Prostate gland (tissue), 2 donors: Measurements from ENCODE around the gene ZNF358. TPM values are rescaled to one million over a fixed set of nuclear protein-coding genes. Genes with fewer than 3 reads are reported as not detected.
"Not testable (repeated sequence)": the region's sequence is repeated elsewhere in the genome, so short reads cannot be mapped to it uniquely, and the experiment has no call there.

Experiments
- DNase-seq: peaks from one replicate; pipeline ENCODE4 v3.0.0-alpha.2; 2019; ENCODE audit warnings: low spot score
- H3K27ac ChIP-seq, 2 donors: fragments of 200-600 bp; sonication (generic); 2 replicates each; pipeline ENCODE4 v1.5.1; 2017 to 2019
- H3K27me3 ChIP-seq: fragments of 200-600 bp; sonication (generic); replicated peaks from 2 replicates; pipeline ENCODE4 v1.5.1; 2019; ENCODE audit not compliant: insufficient read depth
- H3K36me3 ChIP-seq, 2 donors: fragments of 200-600 bp; sonication (generic); 1 replicate in 1 of 2; 2 replicates in 1 of 2; pipeline versions ENCODE4 v1.5.1 to v1.8.1; 2017 to 2019
- H3K4me1 ChIP-seq: fragments of 200-600 bp; sonication (generic); replicated peaks from 2 replicates; pipeline ENCODE4 v1.5.1; 2019
- H3K4me3 ChIP-seq, 2 donors: fragments of 200-600 bp; sonication (generic); 2 replicates each; pipeline ENCODE4 v1.5.1; 2017 to 2019
- H3K9me3 ChIP-seq: fragments of 200-600 bp; sonication (generic); 2 replicates; pipeline ENCODE4 v1.5.1; 2017
- CTCF ChIP-seq, 4 experiments: fragments of 200-600 bp in 2 of 4; fragments of 450-650 bp in 2 of 4; sonication (generic) in 2 of 4; IDR thresholded peaks; 1 replicate in 3 of 4; 2 replicates in 1 of 4; pipeline ENCODE4 v1.5.1; 2016 to 2019; ENCODE audit warnings: antibody characterized with exemption in 4 of 4, mild to moderate bottlenecking in 2 of 4, moderate library complexity in 2 of 4
- POLR2A ChIP-seq: fragments of 450-650 bp; IDR thresholded peaks from one replicate; pipeline ENCODE4 v1.6.1; 2016; ENCODE audit warnings: antibody characterized with exemption, mild to moderate bottlenecking
- POLR2AphosphoS5 ChIP-seq: sonication (generic); formaldehyde crosslinking; IDR thresholded peaks from one replicate; pipeline ENCODE4 v1.6.1; 2017; ENCODE audit warnings: antibody characterized with exemption
- WGBS: methylation state at CpG from one replicate; pipeline ENCODE4 v1.1.5; 2018; 5-methylcytosine and 5-hydroxymethylcytosine counted together
- intact Hi-C: fragments of 100-400 bp; cut with DNase I; formaldehyde crosslinking; loops from one replicate; pipeline ENCODE4 v1.14.2; 2022
- total RNA-seq, 2 donors: library from RNA; depleted of rRNA; stranded (reverse); fragments of >200 nt; gene quantifications; one replicate each; pipeline ENCODE4 v1.1.0, GENCODE V29; 2016

The ZNF358 gene
- total RNA-seq, 2 donors from 2014 or later, result 104 to 116 TPM

- Histone ChIP-seq H3K9me3 (no peaks in the 10 kb centered on the region), H3K27me3 (no peaks in the 10 kb centered on the region), H3K36me3 (no peaks in the 10 kb centered on the region), H3K4me1 (no peaks in the 10 kb centered on the region), H3K27ac (peak overlapping the region; percentile 86 to 91), H3K4me3 (peak overlapping the region; percentile 85 to 93)
- under 1% methylated on average over 26 of the region's 27 CpGs for whole genome bisulfite sequencing
- intact Hi-C loops, result loop anchor here (5.0 to 10.0 kb wide), 3 partner anchors 47 to 393 kb away; partner anchors contain the start of genes CTXN1 and PEX11G
- TF ChIP-seq CTCF (IDR thresholded peaks at IDR 0.05), result peak in 1 of 4 experiments; percentile 6
- no peak for TF ChIP-seq POLR2A
- peak; percentile 36 for DNase-seq
Measured at GRCh38 chr19:7534531-7535046, 18.7 kb downstream of the ZNF358 start.

- no peaks in the 10 kb centered on the region for H3K36me3 ChIP-seq
- DNase-seq, result peak; percentile 96
- intact Hi-C loops, result loop anchor here (10.0 kb wide), 1 partner anchor 181 kb away; no protein-coding TSS in a partner anchor
- TF ChIP-seq POLR2A, result peak; percentile 64
- TF ChIP-seq CTCF (IDR thresholded peaks at IDR 0.05), result peak in 1 of 4 experiments; percentile 19
- peak; percentile 98 for TF ChIP-seq POLR2AphosphoS5
- no peaks in the 10 kb centered on the region for H3K4me1 ChIP-seq
- no peaks in the 10 kb centered on the region for H3K9me3 ChIP-seq
- peak within 1 kb of the TSS; percentile 85 to 93 for H3K4me3 ChIP-seq
- 1% methylated on average over 71 of the region's 76 CpGs for WGBS
- H3K27me3 ChIP-seq, result no peaks in the 10 kb centered on the region
- H3K27ac ChIP-seq, result peak within 1 kb of the TSS; percentile 86 to 91
Measured at GRCh38 chr19:7535047-7535997, 19.4 kb downstream of the ZNF358 start, which contains the start of gene PNPLA6. PNPLA6 (plus strand) TSS chr19:7535717; CDS start chr19:7535789, 72 bp downstream.

GRCh38 chr19:7535998-7536695 is 20.2 kb downstream of the ZNF358 start:
- H3K36me3 ChIP-seq, result no peaks in the 10 kb centered on the region
- no peaks in the 10 kb centered on the region for H3K4me1 ChIP-seq
- intact Hi-C loops, result loop anchor here (10.0 kb wide), 1 partner anchor 181 kb away; no protein-coding TSS in a partner anchor
- H3K27me3 ChIP-seq, result no peaks in the 10 kb centered on the region
- DNase-seq, result no peak
- no peak for TF ChIP-seq CTCF (IDR thresholded peaks at IDR 0.05)
- no peak for TF ChIP-seq POLR2AphosphoS5
- TF ChIP-seq POLR2A, result no peak
- H3K4me3 ChIP-seq, result peak overlapping the region; percentile 85 to 93
- WGBS, result 17% methylated on average over 29 of the region's 30 CpGs
- peak overlapping the region; percentile 86 to 91 for H3K27ac ChIP-seq
- H3K9me3 ChIP-seq, result no peaks in the 10 kb centered on the region

GRCh38 chr19:7538990-7539389 is 23.1 kb downstream of the ZNF358 start:
- not testable (repeated sequence) for H3K4me1 ChIP-seq, H3K27me3 ChIP-seq, DNase-seq, H3K27ac ChIP-seq, H3K9me3 ChIP-seq, H3K4me3 ChIP-seq
- 94% methylated on average over 5 of the region's 5 CpGs for WGBS
- intact Hi-C loops, result loop anchor here (10.0 kb wide), 1 partner anchor 184 kb away; no protein-coding TSS in a partner anchor
- peaks cover 9 to 12% of the 10 kb centered on the region in 2 donors for H3K36me3 ChIP-seq
